Stimulated activated CD4-positive, alpha-beta T cell treated with anti-CD3 and anti-CD28 coated beads, Interleukin-4, amount 100 ng/mL, for 48 hours (primary cell): Measurements from ENCODE around the gene SYT6.

Experiments
- DNase-seq, 2 donors: peaks; one replicate each; pipeline ENCODE4 v3.0.0-alpha.2; 2020; ENCODE audit warnings: low read depth in 2 of 2

Gene SYT6

DNA sequence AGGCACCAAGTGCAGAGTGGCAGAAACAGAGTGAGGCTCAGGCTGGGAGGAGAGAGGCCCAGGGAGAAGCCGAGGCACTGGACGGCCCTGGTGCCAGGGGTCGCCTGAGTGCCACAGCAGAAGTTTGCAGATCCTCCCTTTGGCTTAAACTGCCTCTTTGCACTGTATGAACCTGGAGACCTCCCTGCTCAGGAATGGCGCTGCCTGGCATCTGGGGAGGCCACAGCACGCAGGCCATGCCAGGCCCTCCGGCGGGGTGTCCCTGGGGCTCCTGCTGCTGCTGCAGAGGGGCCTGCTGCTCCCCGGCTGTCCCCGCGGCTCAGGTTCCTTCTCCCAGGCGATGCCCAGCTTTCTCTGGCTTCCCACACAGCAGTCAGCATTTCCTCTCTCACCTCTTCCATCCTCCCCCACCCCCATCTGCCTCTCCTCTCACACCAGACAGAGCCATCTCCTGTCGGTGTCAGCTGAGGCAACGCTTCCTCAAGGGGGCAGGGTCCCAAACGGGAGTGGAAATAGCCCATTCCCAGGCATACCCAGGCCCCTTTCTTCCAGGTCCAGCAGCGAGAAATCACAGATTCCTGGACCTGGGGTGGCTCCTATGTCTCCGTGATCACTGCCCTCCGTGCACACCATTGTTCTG lies 35.2 kb downstream of the SYT6 start:
- DNase-seq = no peak

DNA sequence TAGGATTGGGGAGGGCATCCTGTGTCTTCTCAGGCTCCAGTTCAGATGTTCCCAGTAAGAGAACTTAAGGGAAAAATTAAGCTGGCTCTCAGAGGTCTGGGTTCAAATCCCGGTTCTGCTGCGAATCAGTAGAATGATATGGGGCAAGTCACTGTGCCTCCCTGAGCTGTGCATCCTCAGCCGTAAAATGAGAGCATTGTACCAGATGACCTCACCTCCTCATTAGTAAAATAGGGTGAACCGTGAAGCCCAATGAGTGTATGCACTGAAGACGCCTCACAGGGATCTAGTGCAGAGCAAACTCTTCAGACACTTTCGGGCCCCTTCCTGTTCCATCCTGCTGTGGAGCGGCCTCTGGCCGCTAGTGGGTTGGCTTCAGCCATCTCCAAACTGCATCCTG lies 36.0 kb downstream of the SYT6 start:
- DNase-seq = no peak

DNA sequence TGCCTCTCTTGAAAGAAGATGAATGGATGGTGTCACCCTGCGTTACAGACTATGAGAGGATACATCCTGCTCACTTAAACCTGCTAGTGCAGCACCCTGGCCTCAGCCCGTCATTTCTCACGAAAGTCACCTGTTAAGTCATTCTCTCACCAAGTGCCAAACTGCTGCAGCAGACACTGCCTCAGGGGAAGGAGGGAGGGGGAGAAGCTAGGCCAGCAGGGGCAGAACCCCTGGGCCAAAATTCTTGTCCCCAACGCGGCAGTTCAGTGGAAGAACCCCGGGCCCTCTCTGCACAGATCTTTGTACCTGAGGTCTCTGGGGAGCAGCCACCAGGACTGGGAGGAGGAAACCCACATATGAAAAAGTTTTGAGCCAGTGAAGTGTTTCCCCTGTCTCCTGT lies 37.6 kb downstream of the SYT6 start:
- DNase-seq = no peak

- DNase-seq = no peak
Measured at GRCh38 chr1:114114185-114115094, 39.2 kb downstream of the SYT6 start.

- no peak for DNase-seq
Measured at GRCh38 chr1:114113411-114114184, 40.1 kb downstream of the SYT6 start.

GRCh38 chr1:114112775-114113174 lies 40.9 kb downstream of the SYT6 start:
- no peak for DNase-seq

DNA sequence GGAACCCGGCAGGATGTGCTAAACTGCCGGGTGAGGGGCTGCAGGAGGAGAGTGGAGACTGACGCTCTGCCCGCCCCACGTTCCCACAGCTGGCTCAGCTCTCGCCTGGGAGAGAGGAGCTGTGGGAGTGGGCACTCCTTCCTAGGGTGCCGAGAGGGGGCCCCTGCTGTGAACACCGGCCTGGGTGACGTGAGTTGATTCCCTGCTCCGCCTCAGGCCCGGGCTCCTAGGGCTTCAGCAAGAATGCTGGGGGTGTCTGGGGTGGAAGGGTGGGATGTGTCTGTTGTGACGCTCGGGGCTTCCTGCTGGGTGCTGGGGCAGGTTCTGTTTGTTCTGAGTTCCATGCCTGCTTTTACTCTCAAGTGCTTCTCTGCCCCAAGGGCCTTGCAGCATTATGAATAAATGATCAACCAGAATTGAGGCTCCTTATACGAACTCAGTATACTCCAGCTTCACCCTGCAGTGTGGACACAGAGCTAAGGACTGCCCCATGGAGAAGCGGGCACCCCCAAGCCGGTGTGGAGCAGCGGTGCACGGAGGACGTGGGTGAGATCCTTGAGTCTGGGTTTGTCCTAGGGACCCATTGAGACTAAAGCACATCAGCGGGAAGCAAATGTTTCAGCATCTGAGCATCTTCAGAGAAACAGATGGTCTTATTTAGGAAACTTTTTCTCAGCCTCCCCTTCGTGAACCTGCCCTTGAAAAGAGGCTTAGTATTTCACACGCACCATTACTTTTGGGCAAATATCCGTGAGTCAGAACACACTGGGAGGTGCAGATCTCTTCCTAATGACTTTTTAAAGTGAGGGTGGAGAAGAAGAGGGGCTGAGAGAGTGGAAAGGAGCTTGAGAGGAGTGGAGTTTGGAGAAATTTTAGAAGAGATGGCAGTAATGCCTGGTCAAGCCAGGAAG lies 41.7 kb downstream of the SYT6 start:
- DNase-seq = no peak

DNA sequence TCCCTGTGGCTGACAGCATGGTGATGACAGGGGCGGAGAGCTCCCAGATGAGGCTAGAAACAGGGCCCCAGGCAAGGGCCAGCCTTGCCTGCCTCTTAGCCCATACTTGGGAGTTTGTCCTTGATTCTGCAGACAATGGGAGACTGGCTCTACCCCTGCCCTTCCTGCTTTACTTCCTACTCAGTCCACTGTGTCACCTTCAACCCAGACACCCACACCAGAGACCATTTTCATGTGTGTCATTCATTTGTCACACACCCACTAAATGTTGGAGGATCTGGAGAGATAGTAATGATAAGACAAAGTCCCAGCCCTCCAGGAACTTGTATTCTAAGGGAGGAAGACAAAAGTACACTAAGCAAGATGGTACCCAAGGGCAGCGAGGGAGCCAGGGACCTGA lies 43.7 kb downstream of the SYT6 start:
- no peak for DNase-seq

DNA sequence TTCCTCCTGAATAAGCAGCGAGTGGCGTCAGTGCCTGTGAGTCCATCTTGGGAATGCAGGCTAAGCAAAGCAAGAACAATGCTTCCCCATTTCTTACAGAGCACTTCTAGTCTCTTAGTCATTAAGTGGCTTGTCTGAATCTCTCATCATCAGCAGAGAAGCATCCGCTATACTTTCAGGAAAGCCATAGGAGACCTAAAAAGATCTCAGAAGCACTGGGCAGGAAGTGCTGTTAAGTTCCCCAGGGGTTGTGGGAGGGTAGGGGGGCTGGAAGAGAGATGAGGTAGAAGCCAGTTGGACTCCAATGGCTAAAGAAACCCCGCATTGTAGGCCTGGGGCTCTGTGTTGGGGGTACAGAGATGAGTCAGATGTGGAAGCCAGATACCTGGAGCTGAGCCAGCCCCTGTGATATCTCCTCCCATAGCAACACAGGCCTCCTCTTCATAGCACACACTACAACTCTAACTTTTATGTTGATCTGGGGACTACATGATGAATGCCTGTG lies 44.9 kb downstream of the SYT6 start:
- DNase-seq = no peak

GRCh38 chr1:114107474-114108435 lies 45.9 kb downstream of the SYT6 start:
- no peak for DNase-seq

- DNase-seq = no peak
Measured at GRCh38 chr1:114105421-114105979, 48.2 kb downstream of the SYT6 start.

DNA sequence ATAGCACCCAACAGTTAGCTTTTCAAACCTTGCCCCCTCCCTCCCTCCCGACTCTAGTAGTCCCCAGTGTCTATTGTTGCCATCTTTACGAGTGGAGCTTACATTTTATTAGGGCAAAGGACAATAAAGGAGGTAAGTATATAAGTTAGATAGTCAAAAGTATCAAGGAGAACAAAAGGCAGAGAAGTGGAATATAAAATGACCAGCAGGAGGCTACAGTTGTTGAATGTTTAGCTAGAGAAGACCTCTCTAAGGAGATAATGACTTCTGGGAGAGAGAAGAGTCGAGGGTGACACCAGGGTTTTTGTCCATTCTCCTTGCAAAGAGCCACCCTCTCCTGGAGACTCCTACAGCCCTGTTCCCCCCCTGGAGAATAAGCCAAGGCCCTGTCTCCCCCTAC lies 48.7 kb downstream of the SYT6 start:
- DNase-seq = no peak

- DNase-seq = no peak
Measured at GRCh38 chr1:114103992-114104391, 49.7 kb downstream of the SYT6 start.

- no peak for DNase-seq
Measured at GRCh38 chr1:114102136-114102535, 51.5 kb downstream of the SYT6 start.

- DNase-seq = no peak
Measured at GRCh38 chr1:114100148-114100547, 53.5 kb downstream of the SYT6 start.

GRCh38 chr1:114099268-114099667 lies 54.4 kb downstream of the SYT6 start:
- no peak for DNase-seq

GRCh38 chr1:114097109-114097508 lies 56.6 kb downstream of the SYT6 start:
- DNase-seq = no peak

GRCh38 chr1:114094675-114095074 lies 59.0 kb downstream of the SYT6 start:
- no peak for DNase-seq

- DNase-seq = no peak
Measured at GRCh38 chr1:114094363-114094634, 59.4 kb downstream of the SYT6 start.
